ENCODE data around the gene TUBA3E. TPM values are rescaled to one million over a fixed set of nuclear protein-coding genes. Genes with fewer than 3 reads are reported as not detected.
A peak's percentile ranks its signal among the peaks of the same experiment; 100 is the strongest.
"Not testable (repeated sequence)": the region's sequence is repeated elsewhere in the genome, so short reads cannot be mapped to it uniquely, and the experiment has no call there.

TUBA3E gene
- total RNA-seq, 1 experiment from 2014 or later, result not detected

GRCh38 chr2:130183512-130184373 lies 14.5 kb downstream of the TUBA3E start:
- Histone ChIP-seq H3K9me3 (replicated peaks) (no peaks in the 10 kb centered on the region), H3K36me3 (no peaks in the 10 kb centered on the region; the same call in 1 of the 2 replicates), H3K27ac (no peak overlapping the region), H3K27me3 (no peaks in the 10 kb centered on the region), H3K4me3 (no peak overlapping the region), H3K4me1 (peaks cover 2% of the 10 kb centered on the region; the same call in 1 of the 2 replicates)
- no peak for DNase-seq

- H3K27me3 ChIP-seq; H3K4me1 ChIP-seq; H3K36me3 ChIP-seq; H3K9me3 ChIP-seq (replicated peaks): not testable (repeated sequence)
- peak overlapping the region; percentile 100 for H3K4me3 ChIP-seq
- peak overlapping the region; percentile 70 for H3K27ac ChIP-seq
- DNase-seq, result peak in 1 of 2 experiments; percentile 13
These were observed 15.3 kb downstream of the TUBA3E start for GRCh38 chr2:130182826-130183511.

- H3K9me3 ChIP-seq (replicated peaks); H3K4me1 ChIP-seq; H3K36me3 ChIP-seq; H3K27me3 ChIP-seq: not testable (repeated sequence)
- peak within 1 kb of the TSS; percentile 70 for H3K27ac ChIP-seq
- H3K4me3 ChIP-seq, result peak within 1 kb of the TSS; percentile 100
- DNase-seq, result peak; percentile 86 to 88
These were observed 16.2 kb downstream of the TUBA3E start, which contains the start of gene MZT2B for GRCh38 chr2:130181880-130182682. Gene MZT2B (plus strand): TSS chr2:130182262. CDS start chr2:130182283, 21 bp downstream.

- H3K27me3 ChIP-seq, result no peaks in the 10 kb centered on the region
- no peaks in the 10 kb centered on the region for H3K9me3 ChIP-seq (replicated peaks)
- H3K4me1 ChIP-seq, result peaks cover 2% of the 10 kb centered on the region; the same call in 1 of the 2 replicates
- H3K36me3 ChIP-seq, result no peaks in the 10 kb centered on the region; the same call in 1 of the 2 replicates
- peak within 1 kb of the TSS; percentile 70 for H3K27ac ChIP-seq
- peak; percentile 96 for DNase-seq
- H3K4me3 ChIP-seq, result peak within 1 kb of the TSS; percentile 100
These were observed 16.8 kb downstream of the TUBA3E start, which contains the start of gene SMPD4 for GRCh38 chr2:130181325-130181879. Gene SMPD4 (minus strand): TSS chr2:130181602. CDS start chr2:130176592, 5,010 bp downstream.

- H3K4me1 ChIP-seq; DNase-seq; H3K27me3 ChIP-seq; H3K9me3 ChIP-seq (replicated peaks); H3K36me3 ChIP-seq: not testable (repeated sequence)
- Histone ChIP-seq H3K4me3 (peak overlapping the region; percentile 100), H3K27ac (peak overlapping the region; percentile 70)
These were observed 17.6 kb downstream of the TUBA3E start for GRCh38 chr2:130180404-130181324.

- not testable (repeated sequence) for H3K4me1 ChIP-seq; H3K27ac ChIP-seq; DNase-seq; H3K27me3 ChIP-seq; H3K9me3 ChIP-seq (replicated peaks); H3K4me3 ChIP-seq; H3K36me3 ChIP-seq
These were observed 23.4 kb downstream of the TUBA3E start for GRCh38 chr2:130174866-130175265.

GRCh38 chr2:130169896-130170295 lies 28.3 kb downstream of the TUBA3E start:
- H3K4me1 ChIP-seq, result no peaks in the 10 kb centered on the region
- H3K36me3 ChIP-seq, result peaks cover 15% of the 10 kb centered on the region
- H3K27ac ChIP-seq, result no peak overlapping the region
- no peak for DNase-seq
- H3K9me3 ChIP-seq (replicated peaks), result no peaks in the 10 kb centered on the region
- H3K4me3 ChIP-seq, result no peak overlapping the region
- H3K27me3 ChIP-seq, result no peaks in the 10 kb centered on the region

GRCh38 chr2:130169163-130169562 lies 29.1 kb downstream of the TUBA3E start:
- not testable (repeated sequence) for H3K27ac ChIP-seq; H3K4me1 ChIP-seq; H3K4me3 ChIP-seq; DNase-seq; H3K27me3 ChIP-seq; H3K9me3 ChIP-seq (replicated peaks)
- peaks cover 19% of the 10 kb centered on the region for H3K36me3 ChIP-seq

- H3K4me3 ChIP-seq; DNase-seq; H3K4me1 ChIP-seq; H3K9me3 ChIP-seq (replicated peaks); H3K27ac ChIP-seq; H3K27me3 ChIP-seq: not testable (repeated sequence)
- peaks cover 22% of the 10 kb centered on the region for H3K36me3 ChIP-seq
These were observed 31.6 kb downstream of the TUBA3E start for GRCh38 chr2:130166611-130167010.

- peaks cover 22% of the 10 kb centered on the region for H3K36me3 ChIP-seq
- DNase-seq, result no peak
- H3K27ac ChIP-seq, result no peak overlapping the region
- H3K4me1 ChIP-seq, result no peaks in the 10 kb centered on the region
- H3K9me3 ChIP-seq (replicated peaks), result no peaks in the 10 kb centered on the region
- H3K27me3 ChIP-seq, result no peaks in the 10 kb centered on the region
- no peak overlapping the region for H3K4me3 ChIP-seq
These were observed 32.8 kb downstream of the TUBA3E start for GRCh38 chr2:130165293-130166016.

- Histone ChIP-seq H3K9me3 (replicated peaks) (no peaks in the 10 kb centered on the region), H3K36me3 (peaks cover 22% of the 10 kb centered on the region), H3K27me3 (no peaks in the 10 kb centered on the region), H3K4me1 (no peaks in the 10 kb centered on the region), H3K4me3 (no peak overlapping the region), H3K27ac (no peak overlapping the region)
- DNase-seq, result no peak
These were observed 35.3 kb downstream of the TUBA3E start for GRCh38 chr2:130162968-130163367.

GRCh38 chr2:130162486-130162885 lies 35.8 kb downstream of the TUBA3E start:
- not testable (repeated sequence) for DNase-seq; H3K27me3 ChIP-seq; H3K9me3 ChIP-seq (replicated peaks); H3K4me1 ChIP-seq; H3K27ac ChIP-seq; H3K4me3 ChIP-seq
- H3K36me3 ChIP-seq, result peaks cover 19% of the 10 kb centered on the region
